ENCODE results near the gene CLCN1.

The CLCN1 gene

DNA sequence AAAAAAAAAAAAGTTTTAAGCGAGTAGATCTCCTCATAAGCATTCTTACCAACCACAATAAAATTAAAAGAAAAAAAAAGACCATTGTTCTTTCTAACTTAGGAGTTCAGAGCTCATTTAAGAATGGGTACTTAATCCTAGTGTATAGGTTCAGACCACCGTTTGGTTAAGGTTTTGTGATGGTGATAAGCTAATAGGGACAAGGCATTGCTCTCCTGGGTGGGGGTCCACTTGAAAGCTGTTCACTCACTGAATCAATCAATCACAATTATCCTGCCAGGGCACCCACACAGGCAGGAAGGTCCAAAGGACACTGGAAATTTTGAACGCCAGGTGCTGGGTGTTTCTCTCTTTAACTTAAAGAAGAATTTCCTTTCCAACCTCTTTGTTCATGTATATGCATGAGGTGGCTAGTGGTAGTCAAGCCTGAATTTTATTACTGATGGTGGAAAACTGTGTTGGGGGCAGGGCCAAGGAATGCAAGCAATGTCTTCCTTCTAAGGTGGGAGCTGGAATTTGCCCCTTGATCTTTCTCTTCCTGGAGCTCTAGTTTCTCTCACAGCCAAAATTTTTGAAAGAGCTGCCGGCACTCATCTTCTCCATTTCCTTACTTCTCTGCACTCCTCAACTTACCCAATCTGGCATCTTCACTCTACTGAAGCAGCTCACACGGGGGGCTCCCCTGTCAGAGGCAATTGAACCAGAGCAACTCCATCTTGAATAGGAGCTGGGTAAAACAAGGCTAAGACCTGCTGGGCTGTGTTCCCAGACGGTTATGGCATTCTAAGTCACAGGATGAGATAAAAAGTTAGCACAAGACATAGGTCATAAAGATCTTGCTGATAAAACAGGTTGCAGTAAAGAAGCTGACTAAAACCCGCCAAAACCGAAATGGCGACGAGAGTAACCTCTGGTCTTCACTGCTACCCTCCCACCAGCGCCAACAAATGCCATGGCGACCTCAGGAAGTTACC lies 54.1 kb downstream of the CLCN1 start:
- Histone ChIP-seq H3K4me3 (ENCODE audit: low read length) (no peak overlapping the region), H3K9me3 (ENCODE audit: control insufficient read depth, low read length) (no peaks in the 10 kb centered on the region)

GRCh38 chr7:143372070-143372469 lies 56.2 kb downstream of the CLCN1 start:
- no peaks in the 10 kb centered on the region for H3K27me3 ChIP-seq (replicated peaks; ENCODE audit: control insufficient read depth, insufficient read depth, low read length)
- DNase-seq (ENCODE audit: low read depth): no peak
- no peaks in the 10 kb centered on the region for H3K9me3 ChIP-seq (ENCODE audit: control insufficient read depth, low read length)
- H3K4me1 ChIP-seq (ENCODE audit: control insufficient read depth, insufficient read depth, low read length): no peaks in the 10 kb centered on the region
- no peak overlapping the region for H3K4me3 ChIP-seq (ENCODE audit: low read length)
- no peaks in the 10 kb centered on the region for H3K36me3 ChIP-seq (ENCODE audit: control insufficient read depth, insufficient read depth, low read length, severe bottlenecking)
- no peak overlapping the region for H3K9ac ChIP-seq (ENCODE audit: low read length)

More for the DNA sequence above, 54.1 kb downstream of the CLCN1 start:
- Histone ChIP-seq H3K4me1 (ENCODE audit: control insufficient read depth, insufficient read depth, low read length) (no peaks in the 10 kb centered on the region), H3K9ac (ENCODE audit: low read length) (no peak overlapping the region), H3K36me3 (ENCODE audit: control insufficient read depth, insufficient read depth, low read length, severe bottlenecking) (no peaks in the 10 kb centered on the region), H3K27me3 (replicated peaks; ENCODE audit: control insufficient read depth, insufficient read depth, low read length) (no peaks in the 10 kb centered on the region)
- DNase-seq (ENCODE audit: low read depth): no peak

GRCh38 chr7:143373255-143373794 lies 57.4 kb downstream of the CLCN1 start:
- H3K9ac ChIP-seq (ENCODE audit: low read length): no peak overlapping the region
- H3K4me1 ChIP-seq (ENCODE audit: control insufficient read depth, insufficient read depth, low read length): no peaks in the 10 kb centered on the region
- H3K36me3 ChIP-seq (ENCODE audit: control insufficient read depth, insufficient read depth, low read length, severe bottlenecking): no peaks in the 10 kb centered on the region
- H3K9me3 ChIP-seq (ENCODE audit: control insufficient read depth, low read length): no peaks in the 10 kb centered on the region
- no peak for DNase-seq (ENCODE audit: low read depth)
- H3K27me3 ChIP-seq (replicated peaks; ENCODE audit: control insufficient read depth, insufficient read depth, low read length): no peaks in the 10 kb centered on the region
- no peak overlapping the region for H3K4me3 ChIP-seq (ENCODE audit: low read length)

GRCh38 chr7:143374561-143374960 lies 58.6 kb downstream of the CLCN1 start:
- Histone ChIP-seq H3K4me3 (ENCODE audit: low read length) (no peak overlapping the region), H3K36me3 (ENCODE audit: control insufficient read depth, insufficient read depth, low read length, severe bottlenecking) (no peaks in the 10 kb centered on the region), H3K27me3 (replicated peaks; ENCODE audit: control insufficient read depth, insufficient read depth, low read length) (no peaks in the 10 kb centered on the region), H3K9ac (ENCODE audit: low read length) (no peak overlapping the region), H3K4me1 (ENCODE audit: control insufficient read depth, insufficient read depth, low read length) (peaks cover 11% of the 10 kb centered on the region), H3K9me3 (ENCODE audit: control insufficient read depth, low read length) (no peaks in the 10 kb centered on the region)
- DNase-seq (ENCODE audit: low read depth): no peak

GRCh38 chr7:143375298-143376034 lies 59.6 kb downstream of the CLCN1 start:
- Histone ChIP-seq H3K9ac (ENCODE audit: low read length) (no peak overlapping the region), H3K36me3 (ENCODE audit: control insufficient read depth, insufficient read depth, low read length, severe bottlenecking) (no peaks in the 10 kb centered on the region), H3K27me3 (replicated peaks; ENCODE audit: control insufficient read depth, insufficient read depth, low read length) (no peaks in the 10 kb centered on the region), H3K4me3 (ENCODE audit: low read length) (no peak overlapping the region), H3K9me3 (ENCODE audit: control insufficient read depth, low read length) (no peaks in the 10 kb centered on the region), H3K4me1 (ENCODE audit: control insufficient read depth, insufficient read depth, low read length) (peaks cover 16% of the 10 kb centered on the region)
- no peak for DNase-seq (ENCODE audit: low read depth)

- peaks cover 16% of the 10 kb centered on the region for H3K4me1 ChIP-seq (ENCODE audit: control insufficient read depth, insufficient read depth, low read length)
- no peaks in the 10 kb centered on the region for H3K36me3 ChIP-seq (ENCODE audit: control insufficient read depth, insufficient read depth, low read length, severe bottlenecking)
- no peaks in the 10 kb centered on the region for H3K27me3 ChIP-seq (replicated peaks; ENCODE audit: control insufficient read depth, insufficient read depth, low read length)
- H3K9me3 ChIP-seq (ENCODE audit: control insufficient read depth, low read length): no peaks in the 10 kb centered on the region
- H3K4me3 ChIP-seq (ENCODE audit: low read length): no peak overlapping the region
- H3K9ac ChIP-seq (ENCODE audit: low read length): no peak overlapping the region
- no peak for DNase-seq (ENCODE audit: low read depth)
Observed at GRCh38 chr7:143376396-143376795, 60.5 kb downstream of the CLCN1 start.

GRCh38 chr7:143379611-143380259 lies 63.8 kb downstream of the CLCN1 start:
- Histone ChIP-seq H3K4me3 (ENCODE audit: low read length) (peak overlapping the region; percentile 86), H3K9ac (ENCODE audit: low read length) (peak overlapping the region; percentile 96), H3K4me1 (ENCODE audit: control insufficient read depth, insufficient read depth, low read length) (peaks cover 38% of the 10 kb centered on the region), H3K36me3 (ENCODE audit: control insufficient read depth, insufficient read depth, low read length, severe bottlenecking) (peaks cover 11% of the 10 kb centered on the region), H3K9me3 (ENCODE audit: control insufficient read depth, low read length) (no peaks in the 10 kb centered on the region), H3K27me3 (replicated peaks; ENCODE audit: control insufficient read depth, insufficient read depth, low read length) (no peaks in the 10 kb centered on the region)
- DNase-seq (ENCODE audit: low read depth): no peak

- peak; percentile 94 for DNase-seq (ENCODE audit: low read depth)
- peaks cover 44% of the 10 kb centered on the region for H3K4me1 ChIP-seq (ENCODE audit: control insufficient read depth, insufficient read depth, low read length)
- peak overlapping the region; percentile 96 for H3K9ac ChIP-seq (ENCODE audit: low read length)
- H3K4me3 ChIP-seq (ENCODE audit: low read length): peak overlapping the region; percentile 86
- no peaks in the 10 kb centered on the region for H3K9me3 ChIP-seq (ENCODE audit: control insufficient read depth, low read length)
- no peaks in the 10 kb centered on the region for H3K27me3 ChIP-seq (replicated peaks; ENCODE audit: control insufficient read depth, insufficient read depth, low read length)
- peaks cover 11% of the 10 kb centered on the region for H3K36me3 ChIP-seq (ENCODE audit: control insufficient read depth, insufficient read depth, low read length, severe bottlenecking)
Observed at GRCh38 chr7:143380260-143380645, 64.3 kb downstream of the CLCN1 start.

- peak within 1 kb of the TSS; percentile 90 for H3K4me3 ChIP-seq (ENCODE audit: low read length)
- no peaks in the 10 kb centered on the region for H3K9me3 ChIP-seq (ENCODE audit: control insufficient read depth, low read length)
- peaks cover 11% of the 10 kb centered on the region for H3K36me3 ChIP-seq (ENCODE audit: control insufficient read depth, insufficient read depth, low read length, severe bottlenecking)
- no peaks in the 10 kb centered on the region for H3K27me3 ChIP-seq (replicated peaks; ENCODE audit: control insufficient read depth, insufficient read depth, low read length)
- peak within 1 kb of the TSS; percentile 97 for H3K9ac ChIP-seq (ENCODE audit: low read length)
- peak; percentile 97 for DNase-seq (ENCODE audit: low read depth)
- peaks cover 49% of the 10 kb centered on the region for H3K4me1 ChIP-seq (ENCODE audit: control insufficient read depth, insufficient read depth, low read length)
Observed at GRCh38 chr7:143380646-143381426, 64.9 kb downstream of the CLCN1 start, which contains the start of gene ZYX. Gene ZYX (plus strand): TSS chr7:143381345. CDS start chr7:143381572, 227 bp downstream.

GRCh38 chr7:143381427-143382125 lies 65.7 kb downstream of the CLCN1 start:
- Histone ChIP-seq H3K36me3 (ENCODE audit: control insufficient read depth, insufficient read depth, low read length, severe bottlenecking) (peaks cover 11% of the 10 kb centered on the region), H3K9ac (ENCODE audit: low read length) (peak overlapping the region; percentile 97), H3K4me1 (ENCODE audit: control insufficient read depth, insufficient read depth, low read length) (peaks cover 54% of the 10 kb centered on the region), H3K9me3 (ENCODE audit: control insufficient read depth, low read length) (no peaks in the 10 kb centered on the region), H3K4me3 (ENCODE audit: low read length) (peak overlapping the region; percentile 90), H3K27me3 (replicated peaks; ENCODE audit: control insufficient read depth, insufficient read depth, low read length) (no peaks in the 10 kb centered on the region)
- DNase-seq (ENCODE audit: low read depth): peak; percentile 90
